IMR-90 (cell line): ENCODE data around the gene CCDC97. TPM values are rescaled to one million over a fixed set of nuclear protein-coding genes. Genes with fewer than 3 reads are reported as not detected.
A peak's percentile ranks its signal among the peaks of the same experiment; 100 is the strongest.

Experiments
- ATAC-seq: fragments of 200-7000 bp; cut with Tn5 transposase; 2 replicates; pipeline ENCODE4 v1.9.1; 2020; ENCODE audit warnings: low read depth, mild to moderate bottlenecking, moderate library complexity
- BruUV-seq: library from RNA; stranded (reverse); fragments of 400-500 nt; replicated peaks from 2 replicates; lab custom pipeline; 2021; lab: Mats Ljungman, UMichigan
- CTCF ChIA-PET: fragments of 300-600 bp; formaldehyde crosslinking; extraction: SDS; loops from one replicate; lab custom pipeline; 2021; ENCODE audit warnings: antibody characterized with exemption; lab: Yijun Ruan, JAX
- POLR2A ChIA-PET: fragments of 300-600 bp; sonication (Branson Sonifier 250); formaldehyde crosslinking; loops from one replicate; lab custom pipeline; 2022; ENCODE audit warnings: antibody characterized with exemption; ENCODE audit not compliant: unreplicated experiment; lab: Charles Lee
- DNase-seq: peaks from one replicate; pipeline ENCODE4 v3.0.0; 2013
- H2AFZ ChIP-seq: replicated peaks from 2 replicates; pipeline ENCODE3; 2013; ENCODE audit warnings: low read length, mild to moderate bottlenecking; ENCODE audit not compliant: poor library complexity
- H2AK5ac ChIP-seq: 2 replicates; pipeline ENCODE4 v1.6.1; 2013; ENCODE audit warnings: low read depth, low read length, inconsistent platforms
- H2AK9ac ChIP-seq: replicated peaks from 2 replicates; pipeline ENCODE3; 2013; ENCODE audit warnings: mild to moderate bottlenecking, low read depth, low read length, moderate library complexity; ENCODE audit not compliant: poor library complexity
- H2BK120ac ChIP-seq: 2 replicates; pipeline ENCODE4 v1.6.1; 2013; ENCODE audit warnings: low read depth, low read length, inconsistent platforms
- H2BK15ac ChIP-seq: 3 replicates; pipeline ENCODE4 v1.6.1; 2013; ENCODE audit warnings: low read depth, low read length, inconsistent platforms
- H2BK20ac ChIP-seq: 2 replicates; pipeline ENCODE4 v1.6.1; 2013; ENCODE audit warnings: low read depth, mild to moderate bottlenecking, inconsistent platforms, low read length, moderate library complexity
- H2BK5ac ChIP-seq: 2 replicates; pipeline ENCODE4 v1.6.1; 2013; ENCODE audit warnings: mild to moderate bottlenecking, low read depth, low read length, inconsistent platforms; ENCODE audit not compliant: poor library complexity, severe bottlenecking
- H3K14ac ChIP-seq: replicated peaks from 2 replicates; pipeline ENCODE4 v1.6.1; 2013; ENCODE audit warnings: low read depth, low read length, inconsistent platforms
- H3K18ac ChIP-seq: 2 replicates; pipeline ENCODE4 v1.6.1; 2013; ENCODE audit warnings: low read depth, low read length, control low read depth
- H3K23ac ChIP-seq: 2 replicates; pipeline ENCODE4 v1.6.1; 2013; ENCODE audit warnings: low read depth, low read length, inconsistent platforms
- H3K27ac ChIP-seq: 2 replicates; pipeline ENCODE4 v1.5.1; 2013; ENCODE audit warnings: mild to moderate bottlenecking, control low read depth, low read length; ENCODE audit not compliant: insufficient read depth
- H3K27me3 ChIP-seq: 2 replicates; pipeline ENCODE4 v1.6.1; 2013; ENCODE audit warnings: low read length; ENCODE audit not compliant: control insufficient read depth, insufficient read depth
- H3K36me3 ChIP-seq: 2 replicates; pipeline ENCODE4 v1.6.1; 2013; ENCODE audit warnings: low read length, mixed read lengths; ENCODE audit not compliant: control insufficient read depth, insufficient read depth
- H3K4ac ChIP-seq: 2 replicates; pipeline ENCODE4 v1.6.1; 2013; ENCODE audit warnings: low read depth, low read length, inconsistent platforms
- H3K4me1 ChIP-seq: 2 replicates; pipeline ENCODE4 v1.6.1; 2013; ENCODE audit warnings: low read length, mixed read lengths; ENCODE audit not compliant: control insufficient read depth, insufficient read depth
- H3K4me2 ChIP-seq: 2 replicates; pipeline ENCODE4 v1.6.1; 2013; ENCODE audit warnings: low read depth, mild to moderate bottlenecking, control low read depth, low read length, moderate library complexity
- H3K4me3 ChIP-seq: 2 replicates; pipeline ENCODE4 v1.5.1; 2013; ENCODE audit warnings: low read depth, mild to moderate bottlenecking, control low read depth, low read length, moderate library complexity; ENCODE audit not compliant: insufficient read depth
- H3K56ac ChIP-seq: 2 replicates; pipeline ENCODE4 v1.6.1; 2013; ENCODE audit warnings: low read length, inconsistent platforms; ENCODE audit not compliant: insufficient read depth; ENCODE audit errors: extremely low read depth
- H3K79me1 ChIP-seq, 2 experiments: 2 replicates each; pipeline ENCODE4 v1.6.1; 2013; ENCODE audit warnings: low read length in 2 of 2, inconsistent platforms in 1 of 2, low read depth in 1 of 2
- H3K9ac ChIP-seq: 2 replicates; pipeline ENCODE4 v1.6.1; 2013; ENCODE audit warnings: low read depth, low read length, control low read depth
- H3K9me1 ChIP-seq: 2 replicates; pipeline ENCODE4 v1.6.1; 2013; ENCODE audit warnings: low read length, inconsistent platforms; ENCODE audit not compliant: insufficient read depth
- H3K9me3 ChIP-seq: 2 replicates; pipeline ENCODE4 v1.6.1; 2013; ENCODE audit warnings: low read length; ENCODE audit not compliant: control insufficient read depth, insufficient read depth
- H4K20me1 ChIP-seq: 2 replicates; pipeline ENCODE4 v1.6.1; 2013; ENCODE audit warnings: low read length, inconsistent platforms; ENCODE audit not compliant: insufficient read depth
- H4K5ac ChIP-seq: 2 replicates; pipeline ENCODE4 v1.6.1; 2013; ENCODE audit warnings: mild to moderate bottlenecking, low read depth, low read length, control low read depth
- H4K8ac ChIP-seq, 2 experiments: 2 replicates each; pipeline ENCODE4 v1.6.1; 2013; ENCODE audit warnings: low read depth in 2 of 2, low read length in 2 of 2, control low read depth in 1 of 2, inconsistent platforms in 1 of 2
- H4K91ac ChIP-seq: 2 replicates; pipeline ENCODE4 v1.6.1; 2013; ENCODE audit warnings: low read depth, low read length, inconsistent platforms; ENCODE audit not compliant: insufficient read depth
- BHLHE40 ChIP-seq: fragments of 150-350 bp; IDR thresholded peaks from 2 replicates; pipeline ENCODE4 v1.6.1; 2016; ENCODE audit warnings: mild to moderate bottlenecking, low read depth, low read length
- CHD1 ChIP-seq: IDR thresholded peaks from 2 replicates; pipeline ENCODE4 v1.6.1; 2012; ENCODE audit warnings: low read depth, low read length, improper control_type of control experiment
- FOS ChIP-seq: fragments of 150-350 bp; IDR thresholded peaks from 2 replicates; pipeline ENCODE4 v1.6.1; 2016; ENCODE audit warnings: low read depth, low read length
- MXI1 ChIP-seq: IDR thresholded peaks from 2 replicates; pipeline ENCODE4 v1.6.1; 2012; ENCODE audit warnings: low read depth, mild to moderate bottlenecking, low read length, moderate library complexity, borderline replicate concordance
- NFE2L2 ChIP-seq: fragments of 150-350 bp; IDR thresholded peaks from 2 replicates; pipeline ENCODE4 v1.6.1; 2016; ENCODE audit warnings: low read depth, mild to moderate bottlenecking, low read length
- POLR2A ChIP-seq: IDR thresholded peaks from 2 replicates; pipeline ENCODE4 v1.6.1; 2012; ENCODE audit warnings: mild to moderate bottlenecking, low read depth, low read length
- RFX5 ChIP-seq: IDR thresholded peaks from 2 replicates; pipeline ENCODE4 v1.8.0; 2012; ENCODE audit warnings: low read depth, mild to moderate bottlenecking, low read length, moderate library complexity
- USF2 ChIP-seq: fragments of 150-350 bp; IDR thresholded peaks from 2 replicates; pipeline ENCODE4 v1.6.1; 2017; ENCODE audit warnings: mild to moderate bottlenecking, antibody characterized with exemption, low read length, low read depth
- WGBS, 2 experiments: methylation state at CpG; one replicate each; pipeline versions ENCODE4 v1.1.5 to v1.1.7; 2013; ENCODE audit warnings: missing lambda C conversion rate in 2 of 2; ENCODE audit not compliant: insufficient read length in 1 of 2; ENCODE audit errors: extremely low coverage in 2 of 2; 5-methylcytosine and 5-hydroxymethylcytosine counted together
- dilution Hi-C: fragments of 300-500 bp; cut with HindIII; formaldehyde crosslinking; loops from one replicate; pipeline ENCODE4 v1.14.3; 2018; ENCODE audit warnings: low sequenced_read_pairs; ENCODE audit not compliant: unreplicated experiment
- in situ Hi-C: fragments of 300-500 bp; cut with MboI; formaldehyde crosslinking; loops from 3 replicates; pipeline ENCODE4 v1.14.3; 2019; ENCODE audit warnings: low sequenced_read_pairs, inconsistent platforms, mixed read lengths
- intact Hi-C: fragments of 100-400 bp; cut with micrococcal nuclease; formaldehyde crosslinking; loops from 2 replicates; pipeline ENCODE4 v1.10.0; 2022
- polyA plus RNA-seq, 3 experiments: library from polyadenylated mRNA; depleted of rRNA; stranded (reverse); fragments of >200 nt; gene quantifications; 2 replicates each; pipeline ENCODE4 v1.2.3, GENCODE V29; 2012; ENCODE audit warnings: low replicate concordance in 1 of 3
- total RNA-seq: library from RNA; depleted of rRNA; stranded (reverse); fragments of >200 nt; gene quantifications from 2 replicates; pipeline ENCODE4 v1.2.3, GENCODE V29; 2012

CCDC97 gene
- total and polyA plus RNA-seq, 2 of the 4 experiments (the other 2 are of a cell fraction) = 4.1 to 11.0 TPM

DNA sequence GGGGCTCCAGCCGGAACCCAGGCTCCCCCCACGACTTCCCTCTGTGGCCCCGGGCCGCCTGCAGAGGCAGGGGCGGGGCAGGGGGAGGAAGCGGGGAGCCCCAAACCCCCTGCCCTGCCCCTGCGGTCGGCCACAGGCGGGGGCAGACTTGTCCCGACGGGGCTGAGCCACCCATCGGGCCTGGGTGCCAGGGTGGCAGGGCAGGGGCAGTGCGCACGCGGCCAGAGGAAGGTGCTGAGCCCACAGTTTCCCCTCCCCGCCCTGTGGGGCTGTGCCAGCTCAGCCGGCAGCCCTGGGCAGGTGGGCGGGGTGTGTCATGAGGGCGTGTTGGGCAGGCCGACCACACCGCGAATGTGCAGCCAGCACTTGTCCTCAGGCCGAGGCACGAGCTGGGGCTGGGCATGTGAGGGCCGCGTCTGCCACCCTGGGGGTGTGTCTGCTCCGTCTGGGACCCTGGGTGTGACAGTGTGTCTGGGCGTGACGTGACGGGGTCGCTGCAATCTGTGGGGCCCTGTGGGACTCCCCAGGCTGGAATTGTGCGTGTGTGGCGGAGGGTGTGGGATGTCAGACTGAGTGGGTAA is 17.7 kb downstream of the CCDC97 start (continued):
- TF ChIP-seq RFX5 = no peak

- peak overlapping the region; percentile 61 for H2BK120ac ChIP-seq
- peak overlapping the region; percentile 91 for H2AK5ac ChIP-seq
- intact Hi-C loops (no loop called here), in situ Hi-C loops (no loop called here), dilution Hi-C loops (no loop called here)
- BruUV-seq = no TSS peak
- no peaks in the 10 kb centered on the region for H3K27me3 ChIP-seq
- no peaks in the 10 kb centered on the region for H3K9me3 ChIP-seq
- peak overlapping the region; percentile 26; the same call in 1 of the 2 replicates for H3K18ac ChIP-seq
- H3K9ac ChIP-seq = peak overlapping the region; percentile 1; the same call in 1 of the 2 replicates
- WGBS, 2 experiments = 13% methylated on average over 10 of the region's 22 CpGs; no CpG with 5 or more reads in 1 of the 2 experiments
- H2BK15ac ChIP-seq = peak overlapping the region; percentile 84; the same call in 2 of the 3 replicates
- peak overlapping the region; percentile 22 to 73; a peak in 3 of 4 replicates for H4K8ac ChIP-seq
- H3K56ac ChIP-seq = no peak overlapping the region
- peak overlapping the region; percentile 69 for H3K23ac ChIP-seq
- peaks cover 34% of the 10 kb centered on the region for H3K36me3 ChIP-seq
- peak overlapping the region; percentile 77 for H4K91ac ChIP-seq
- H2BK20ac ChIP-seq = peak overlapping the region; percentile 44; the same call in 1 of the 2 replicates
- DNase-seq (peak; percentile 71), ATAC-seq (peak; percentile 2)
- H3K79me1 ChIP-seq = peaks cover 17 to 59% of the 10 kb centered on the region in 2 experiments
- H4K5ac ChIP-seq = peak overlapping the region; percentile 15; the same call in 1 of the 2 replicates
- peaks cover 38% of the 10 kb centered on the region for H4K20me1 ChIP-seq
- no peak overlapping the region for H3K4me3 ChIP-seq
- peak overlapping the region; percentile 58 for H2BK5ac ChIP-seq
- TF ChIP-seq NFE2L2 (peak; percentile 50; the same call in 1 of the 2 replicates), BHLHE40 (no peak; the same call in 1 of the 2 replicates), FOS (peak; percentile 53), MXI1 (peak; percentile 65; the same call in 1 of the 2 replicates), USF2 (no peak), POLR2A (0 out of 2 replicates have a peak, but pooled peaks have one; percentile 13), CHD1 (no peak)
- H3K4ac ChIP-seq = peak overlapping the region; percentile 66
- CTCF ChIA-PET = no interaction called here
- peaks cover 27% of the 10 kb centered on the region for H3K9me1 ChIP-seq
- POLR2A ChIA-PET = no interaction called here
- peak overlapping the region; percentile 16 for H3K27ac ChIP-seq
- peak overlapping the region; percentile 93 for H2AK9ac ChIP-seq
- peaks cover 46% of the 10 kb centered on the region for H3K4me1 ChIP-seq
- peak overlapping the region; percentile 2; the same call in 1 of the 2 replicates for H3K4me2 ChIP-seq
- H3K14ac ChIP-seq = peak overlapping the region; percentile 71
- H2AFZ ChIP-seq = peak overlapping the region; percentile 84
Observed at GRCh38 chr19:41328157-41328841, 18.3 kb downstream of the CCDC97 start.
